Neural cell (in vitro differentiated cells): ENCODE measurements around the gene SPNS1.

ENCODE experiments used
- EP300 ChIP-seq: fragments of 450-650 bp; conservative IDR thresholded peaks from 2 replicates; pipeline ENCODE4 v1.6.1; 2014; ENCODE audit warnings: antibody characterized with exemption, mild to moderate bottlenecking, moderate library complexity; ENCODE audit not compliant: poor library complexity, severe bottlenecking
- EZH2 ChIP-seq: fragments of 200-600, 300-800 bp; shearing (Covaris generic), sonication (generic); IDR thresholded peaks from 2 replicates; pipeline ENCODE4 v1.6.1; 2014; ENCODE audit warnings: antibody characterized with exemption, low read length, borderline replicate concordance, mild to moderate bottlenecking; ENCODE audit not compliant: insufficient read depth, poor library complexity, severe bottlenecking
- MXI1 ChIP-seq: fragments of 450-650 bp; conservative IDR thresholded peaks from 2 replicates; pipeline ENCODE4 v1.6.1; 2014; ENCODE audit warnings: antibody characterized with exemption, mild to moderate bottlenecking; ENCODE audit not compliant: poor library complexity, severe bottlenecking
- POLR2AphosphoS5 ChIP-seq: IDR thresholded peaks from 2 replicates; pipeline ENCODE4 v1.6.1; 2012
- RAD21 ChIP-seq: fragments of 450-650 bp; conservative IDR thresholded peaks from 2 replicates; pipeline ENCODE4 v1.6.1; 2014; ENCODE audit warnings: antibody characterized with exemption, mild to moderate bottlenecking, moderate library complexity
- TAF1 ChIP-seq: IDR thresholded peaks from 2 replicates; pipeline ENCODE4 v1.6.1; 2012; ENCODE audit warnings: low read depth
- TF ChIP-seq, protein P1 (sequence below): fragments of 450-650 bp; IDR thresholded peaks from 2 replicates; pipeline ENCODE4 v1.5.1; 2014; ENCODE audit warnings: antibody characterized with exemption, mild to moderate bottlenecking, moderate library complexity; ENCODE audit not compliant: poor library complexity, severe bottlenecking
- TF ChIP-seq, protein P2 (sequence below): IDR thresholded peaks from 2 replicates; pipeline ENCODE4 v1.6.1; 2012; ENCODE audit warnings: borderline replicate concordance

DNA sequence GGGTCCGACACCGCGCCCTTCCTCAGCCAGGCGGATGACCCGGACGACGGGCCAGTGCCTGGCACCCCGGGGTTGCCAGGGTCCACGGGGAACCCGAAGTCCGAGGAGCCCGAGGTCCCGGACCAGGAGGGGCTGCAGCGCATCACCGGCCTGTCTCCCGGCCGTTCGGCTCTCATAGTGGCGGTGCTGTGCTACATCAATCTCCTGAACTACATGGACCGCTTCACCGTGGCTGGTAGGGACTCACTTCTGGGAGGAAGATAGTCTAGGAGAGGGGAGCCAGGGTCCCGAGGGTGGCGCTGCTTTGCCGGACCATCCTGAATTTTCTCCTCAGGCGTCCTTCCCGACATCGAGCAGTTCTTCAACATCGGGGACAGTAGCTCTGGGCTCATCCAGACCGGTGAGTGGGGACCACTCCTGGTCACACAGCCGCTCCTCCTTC, 601 bp downstream of the SPNS1 start:
- TF ChIP-seq, protein P1, sequence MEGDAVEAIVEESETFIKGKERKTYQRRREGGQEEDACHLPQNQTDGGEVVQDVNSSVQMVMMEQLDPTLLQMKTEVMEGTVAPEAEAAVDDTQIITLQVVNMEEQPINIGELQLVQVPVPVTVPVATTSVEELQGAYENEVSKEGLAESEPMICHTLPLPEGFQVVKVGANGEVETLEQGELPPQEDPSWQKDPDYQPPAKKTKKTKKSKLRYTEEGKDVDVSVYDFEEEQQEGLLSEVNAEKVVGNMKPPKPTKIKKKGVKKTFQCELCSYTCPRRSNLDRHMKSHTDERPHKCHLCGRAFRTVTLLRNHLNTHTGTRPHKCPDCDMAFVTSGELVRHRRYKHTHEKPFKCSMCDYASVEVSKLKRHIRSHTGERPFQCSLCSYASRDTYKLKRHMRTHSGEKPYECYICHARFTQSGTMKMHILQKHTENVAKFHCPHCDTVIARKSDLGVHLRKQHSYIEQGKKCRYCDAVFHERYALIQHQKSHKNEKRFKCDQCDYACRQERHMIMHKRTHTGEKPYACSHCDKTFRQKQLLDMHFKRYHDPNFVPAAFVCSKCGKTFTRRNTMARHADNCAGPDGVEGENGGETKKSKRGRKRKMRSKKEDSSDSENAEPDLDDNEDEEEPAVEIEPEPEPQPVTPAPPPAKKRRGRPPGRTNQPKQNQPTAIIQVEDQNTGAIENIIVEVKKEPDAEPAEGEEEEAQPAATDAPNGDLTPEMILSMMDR = no peak
- TF ChIP-seq POLR2AphosphoS5 = no peak
- TF ChIP-seq EP300 = no peak
- no peak for TF ChIP-seq TAF1
- TF ChIP-seq, protein P2, sequence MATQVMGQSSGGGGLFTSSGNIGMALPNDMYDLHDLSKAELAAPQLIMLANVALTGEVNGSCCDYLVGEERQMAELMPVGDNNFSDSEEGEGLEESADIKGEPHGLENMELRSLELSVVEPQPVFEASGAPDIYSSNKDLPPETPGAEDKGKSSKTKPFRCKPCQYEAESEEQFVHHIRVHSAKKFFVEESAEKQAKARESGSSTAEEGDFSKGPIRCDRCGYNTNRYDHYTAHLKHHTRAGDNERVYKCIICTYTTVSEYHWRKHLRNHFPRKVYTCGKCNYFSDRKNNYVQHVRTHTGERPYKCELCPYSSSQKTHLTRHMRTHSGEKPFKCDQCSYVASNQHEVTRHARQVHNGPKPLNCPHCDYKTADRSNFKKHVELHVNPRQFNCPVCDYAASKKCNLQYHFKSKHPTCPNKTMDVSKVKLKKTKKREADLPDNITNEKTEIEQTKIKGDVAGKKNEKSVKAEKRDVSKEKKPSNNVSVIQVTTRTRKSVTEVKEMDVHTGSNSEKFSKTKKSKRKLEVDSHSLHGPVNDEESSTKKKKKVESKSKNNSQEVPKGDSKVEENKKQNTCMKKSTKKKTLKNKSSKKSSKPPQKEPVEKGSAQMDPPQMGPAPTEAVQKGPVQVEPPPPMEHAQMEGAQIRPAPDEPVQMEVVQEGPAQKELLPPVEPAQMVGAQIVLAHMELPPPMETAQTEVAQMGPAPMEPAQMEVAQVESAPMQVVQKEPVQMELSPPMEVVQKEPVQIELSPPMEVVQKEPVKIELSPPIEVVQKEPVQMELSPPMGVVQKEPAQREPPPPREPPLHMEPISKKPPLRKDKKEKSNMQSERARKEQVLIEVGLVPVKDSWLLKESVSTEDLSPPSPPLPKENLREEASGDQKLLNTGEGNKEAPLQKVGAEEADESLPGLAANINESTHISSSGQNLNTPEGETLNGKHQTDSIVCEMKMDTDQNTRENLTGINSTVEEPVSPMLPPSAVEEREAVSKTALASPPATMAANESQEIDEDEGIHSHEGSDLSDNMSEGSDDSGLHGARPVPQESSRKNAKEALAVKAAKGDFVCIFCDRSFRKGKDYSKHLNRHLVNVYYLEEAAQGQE = no peak
- no peak for TF ChIP-seq EZH2
- no peak for TF ChIP-seq RAD21
- no peak for TF ChIP-seq MXI1
